Stimulated activated CD8-positive, alpha-beta memory T cell treated with anti-CD3 and anti-CD28 coated beads, Interleukin-2, amount 100 ng/mL, for 48 hours (primary cell): ENCODE data around the gene CENPP.
"Not testable (repeated sequence)": the region's sequence is repeated elsewhere in the genome, so short reads cannot be mapped to it uniquely, and the experiment has no call there.

ENCODE experiments used
- DNase-seq, 2 donors: peaks; one replicate each; pipeline ENCODE4 v3.0.0-alpha.2; 2020; ENCODE audit warnings: low read depth in 2 of 2

CENPP gene

DNA sequence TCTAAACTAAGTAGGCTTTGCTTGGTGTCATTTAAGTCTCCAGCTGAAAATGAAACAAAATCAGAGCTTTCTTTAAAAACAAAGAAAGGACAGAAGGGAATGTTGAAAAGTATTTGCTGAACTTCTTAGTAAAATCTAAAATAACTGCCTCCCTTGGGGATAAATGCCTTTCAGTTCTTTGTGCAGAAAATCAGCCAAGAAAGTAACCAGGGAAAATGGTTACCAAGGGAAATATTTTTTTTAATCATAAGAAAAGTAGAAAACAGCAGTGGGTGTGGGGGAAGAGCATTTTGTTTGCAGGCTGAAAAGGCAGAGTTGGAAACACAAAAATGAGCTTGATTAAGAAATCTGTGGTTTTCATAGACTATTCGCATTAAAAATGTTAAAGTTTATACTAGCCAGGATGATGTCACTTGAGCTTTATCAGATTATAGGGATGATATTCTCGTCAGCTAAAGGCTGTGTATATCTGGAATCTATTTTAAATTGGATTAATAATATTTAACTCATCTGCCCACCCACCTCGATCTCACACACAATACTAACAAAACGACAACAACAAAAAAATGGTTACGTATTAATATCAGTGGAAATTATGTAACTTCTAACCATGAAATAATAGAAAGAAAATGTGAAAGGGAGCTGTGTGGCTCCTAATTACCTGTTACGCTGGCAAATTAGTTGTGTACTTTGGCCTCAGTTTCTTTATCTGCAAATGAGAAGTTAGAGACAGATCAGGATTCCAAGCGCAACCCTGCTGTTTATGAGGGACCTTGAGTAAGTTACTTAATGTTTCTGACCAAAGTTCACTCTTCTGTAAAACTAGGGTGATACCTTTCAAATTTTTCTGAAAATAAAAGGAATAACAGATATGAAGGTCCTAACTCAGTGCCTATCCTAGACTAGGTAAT lies 210.4 kb downstream of the CENPP start, which contains the start of gene ECM2:
ECM2 (minus strand) TSS at position 51 of the 911 bp plus-strand sequence. CDS start 13,124 bp downstream, outside the sequence.
- DNase-seq = no peak

DNA sequence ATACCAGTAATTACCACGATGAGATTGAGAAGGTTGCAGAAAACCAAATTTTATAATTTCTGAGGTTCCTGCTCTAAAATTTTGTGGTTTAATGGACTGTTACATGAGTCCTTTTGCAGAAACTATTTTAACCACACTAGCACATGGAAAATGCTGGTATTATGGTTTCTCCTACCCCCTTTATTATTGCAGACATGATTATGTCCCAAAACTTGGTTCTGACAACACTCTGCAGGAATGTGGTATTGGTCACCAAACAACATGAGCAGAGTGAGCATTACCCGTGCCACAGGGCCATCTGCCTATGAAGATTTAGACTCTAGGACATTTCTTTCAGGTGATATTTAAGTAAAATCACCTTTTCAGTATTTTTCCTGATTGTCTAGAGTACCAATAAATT lies 212.8 kb downstream of the CENPP start:
- no peak for DNase-seq

DNA sequence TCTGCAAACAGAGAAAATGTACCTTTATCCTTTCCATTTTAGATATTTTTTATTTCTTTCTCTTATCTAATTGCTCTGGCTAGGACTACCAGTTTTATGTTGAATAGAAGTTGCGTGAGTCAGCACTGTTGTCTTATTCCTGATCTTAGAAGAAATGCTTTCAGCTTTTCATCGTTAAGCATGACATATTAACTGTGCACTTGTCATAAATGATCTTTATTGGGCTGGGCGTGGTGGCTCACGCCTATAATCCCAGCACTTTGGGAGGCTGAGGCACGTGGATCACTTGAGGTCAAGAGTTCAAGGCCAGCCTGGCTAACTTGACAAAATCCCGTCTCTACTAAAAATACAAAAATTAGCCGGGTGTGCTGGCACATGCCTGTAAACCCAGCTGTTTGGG lies 218.2 kb downstream of the CENPP start:
- DNase-seq = no peak

DNA sequence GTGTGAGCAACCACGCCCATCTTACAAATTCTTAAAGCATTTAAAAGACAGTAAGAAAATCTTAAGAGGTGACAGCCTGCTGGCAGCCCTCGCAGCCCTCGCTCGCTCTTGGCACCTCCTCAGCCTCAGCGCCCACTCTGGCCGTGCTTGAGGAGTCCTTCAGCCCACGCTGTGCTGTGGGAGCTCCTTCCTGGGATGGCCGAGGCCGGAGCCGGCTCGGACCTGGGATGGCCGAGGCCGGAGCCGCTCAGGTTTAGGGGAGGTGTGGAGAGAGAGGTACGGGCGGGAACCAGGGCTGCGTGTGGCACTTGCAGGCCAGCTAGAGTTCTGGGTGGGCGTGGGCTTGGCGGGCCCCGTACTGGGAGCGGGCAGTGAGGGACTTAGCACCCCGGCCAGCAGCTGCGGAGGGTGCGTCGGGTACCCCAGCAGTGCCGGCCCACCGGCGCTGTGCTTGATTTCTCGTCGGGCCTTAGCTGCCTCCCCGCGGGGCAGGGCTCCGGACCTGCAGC lies 219.3 kb downstream of the CENPP start:
- DNase-seq = no peak

DNA sequence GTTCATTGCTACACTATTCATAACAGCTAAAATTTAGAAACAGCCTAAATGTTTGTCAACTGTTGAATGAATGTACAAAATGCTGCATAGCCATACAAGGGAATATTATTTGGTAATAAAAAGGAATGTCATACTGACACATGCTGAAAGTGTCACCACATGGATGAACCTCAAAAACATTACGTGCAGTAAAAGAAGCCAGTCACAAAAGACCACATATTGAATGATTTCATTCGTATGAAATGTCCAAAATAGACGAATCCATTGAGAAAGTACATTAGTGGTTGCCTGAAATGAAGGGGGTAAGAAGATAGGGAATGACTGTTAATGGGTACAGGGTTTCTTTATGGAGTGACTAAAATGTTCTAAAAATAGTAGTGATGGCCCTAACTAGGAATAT lies 221.6 kb downstream of the CENPP start:
- DNase-seq = no peak

DNA sequence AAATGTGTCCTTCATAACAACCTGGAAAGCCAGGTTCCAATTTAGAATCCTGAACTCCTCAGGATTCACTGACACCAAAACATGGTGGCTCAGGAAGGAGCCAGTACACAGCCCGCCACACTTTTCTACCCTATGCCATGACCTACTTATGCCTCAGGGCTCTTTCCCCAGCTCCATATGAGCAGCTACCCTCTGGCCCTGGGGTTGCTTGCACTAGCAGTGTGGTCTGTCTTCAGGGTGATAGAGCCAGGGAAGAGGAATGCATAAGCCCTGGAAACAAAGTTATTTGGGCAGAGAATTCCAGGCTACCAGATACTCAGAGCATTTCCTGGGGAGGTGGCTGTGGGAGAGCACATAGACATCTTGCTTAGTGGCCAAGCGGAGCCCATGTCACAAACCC lies 225.0 kb downstream of the CENPP start:
- DNase-seq = no peak

DNA sequence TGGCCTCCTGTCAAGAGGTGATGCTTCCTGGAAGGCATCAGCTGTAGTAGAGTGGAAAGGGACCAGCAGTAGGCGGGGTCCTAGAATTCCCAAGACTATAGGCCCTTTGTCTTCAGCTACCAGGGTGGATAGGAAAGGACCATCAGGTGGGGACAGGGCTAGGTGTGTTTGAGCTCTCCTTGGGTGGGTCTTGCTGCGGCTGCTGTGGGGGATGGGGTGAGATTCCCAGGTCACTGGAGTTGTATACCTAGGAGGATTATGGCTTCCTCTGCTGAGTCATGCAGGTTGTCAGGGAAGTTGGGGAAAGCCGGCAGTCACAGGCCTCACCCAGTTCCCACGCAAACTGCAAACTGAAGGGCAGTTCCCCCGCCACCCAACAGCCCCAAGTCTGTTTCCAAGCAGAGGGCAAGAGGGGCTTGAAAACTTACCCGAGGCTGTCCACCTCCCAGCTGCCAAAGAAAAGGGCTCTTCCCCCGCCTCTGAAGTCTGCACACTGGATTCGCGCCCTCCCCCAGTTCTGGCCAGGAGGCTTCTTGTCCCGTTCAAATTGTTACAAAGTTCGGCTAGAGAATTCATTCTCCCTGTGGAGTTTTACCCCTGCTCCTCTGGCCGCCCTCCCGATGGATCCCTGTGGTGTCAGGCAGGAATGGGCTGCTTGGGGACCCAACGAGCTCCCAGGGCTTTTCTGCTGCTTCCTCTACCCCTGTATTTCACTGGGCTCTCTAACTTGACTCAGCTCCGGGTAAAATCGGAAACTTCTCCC lies 233.0 kb downstream of the CENPP start:
- DNase-seq = no peak

DNA sequence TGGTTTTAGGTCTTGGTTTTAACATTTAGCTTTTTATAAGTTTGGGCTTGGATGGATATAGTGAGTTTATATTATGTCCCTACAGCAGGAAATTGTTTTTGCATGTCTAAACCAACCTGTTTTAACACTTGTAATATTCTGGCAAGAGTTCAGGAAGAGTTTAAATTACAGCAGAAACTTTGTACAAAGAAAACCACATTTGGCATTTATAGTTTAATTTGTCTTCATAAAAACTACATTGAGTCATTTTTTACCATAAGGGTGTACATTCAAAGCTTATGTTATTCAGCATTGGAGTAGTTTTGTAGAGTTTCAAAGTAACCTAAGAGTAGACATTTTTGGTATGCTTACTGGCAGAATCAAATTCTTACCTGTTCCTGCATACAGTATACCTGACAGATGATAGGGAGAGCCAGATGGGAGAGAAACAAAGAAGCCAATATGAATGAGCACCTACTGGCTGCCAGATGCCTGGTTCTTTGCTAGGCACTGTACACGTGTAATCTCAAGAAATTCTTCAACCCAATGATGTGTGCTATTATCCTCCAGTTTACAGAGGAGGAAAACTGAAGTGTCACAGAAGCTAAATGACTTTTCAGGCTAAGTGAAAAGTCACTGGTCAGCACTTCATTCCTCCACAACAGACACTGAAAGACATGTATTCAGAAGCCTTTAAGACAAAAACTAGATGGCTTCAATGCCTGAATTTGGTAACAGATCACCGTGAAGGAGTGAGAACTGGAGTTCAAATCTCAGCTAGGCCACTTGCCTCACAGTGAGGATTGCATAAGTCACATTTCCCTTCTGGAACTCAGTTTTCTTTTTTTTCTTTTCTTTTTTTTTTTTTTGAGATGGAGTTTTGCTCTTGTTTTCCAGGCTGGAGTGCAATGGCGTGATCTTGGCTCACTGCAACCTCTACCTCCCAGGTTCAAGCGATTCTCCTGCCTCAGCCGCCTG lies 235.9 kb downstream of the CENPP start:
- DNase-seq = no peak

DNA sequence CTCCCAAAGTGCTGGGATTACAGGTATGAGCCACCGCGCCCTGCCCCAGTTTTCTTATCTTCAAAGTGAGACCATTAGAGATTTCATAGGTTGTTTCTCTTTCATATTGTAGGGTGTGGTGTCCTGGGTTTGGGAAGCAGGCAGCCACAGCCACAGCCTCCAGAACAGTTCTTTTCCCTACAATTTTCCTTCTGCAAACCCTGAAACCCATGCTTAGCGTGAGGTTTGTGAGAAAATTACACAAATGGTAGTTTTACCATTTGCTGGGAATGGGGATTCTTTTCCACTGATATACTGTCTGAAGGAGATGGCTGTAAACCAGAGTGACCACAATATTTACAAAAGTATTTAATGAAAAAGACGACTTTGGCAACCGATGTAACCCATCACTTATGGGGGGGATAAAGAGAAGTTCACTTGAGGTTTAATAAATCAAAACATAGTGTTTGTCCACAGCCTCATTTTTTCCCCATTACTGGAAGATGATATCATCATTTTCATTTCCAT lies 236.8 kb downstream of the CENPP start:
- DNase-seq = no peak

DNA sequence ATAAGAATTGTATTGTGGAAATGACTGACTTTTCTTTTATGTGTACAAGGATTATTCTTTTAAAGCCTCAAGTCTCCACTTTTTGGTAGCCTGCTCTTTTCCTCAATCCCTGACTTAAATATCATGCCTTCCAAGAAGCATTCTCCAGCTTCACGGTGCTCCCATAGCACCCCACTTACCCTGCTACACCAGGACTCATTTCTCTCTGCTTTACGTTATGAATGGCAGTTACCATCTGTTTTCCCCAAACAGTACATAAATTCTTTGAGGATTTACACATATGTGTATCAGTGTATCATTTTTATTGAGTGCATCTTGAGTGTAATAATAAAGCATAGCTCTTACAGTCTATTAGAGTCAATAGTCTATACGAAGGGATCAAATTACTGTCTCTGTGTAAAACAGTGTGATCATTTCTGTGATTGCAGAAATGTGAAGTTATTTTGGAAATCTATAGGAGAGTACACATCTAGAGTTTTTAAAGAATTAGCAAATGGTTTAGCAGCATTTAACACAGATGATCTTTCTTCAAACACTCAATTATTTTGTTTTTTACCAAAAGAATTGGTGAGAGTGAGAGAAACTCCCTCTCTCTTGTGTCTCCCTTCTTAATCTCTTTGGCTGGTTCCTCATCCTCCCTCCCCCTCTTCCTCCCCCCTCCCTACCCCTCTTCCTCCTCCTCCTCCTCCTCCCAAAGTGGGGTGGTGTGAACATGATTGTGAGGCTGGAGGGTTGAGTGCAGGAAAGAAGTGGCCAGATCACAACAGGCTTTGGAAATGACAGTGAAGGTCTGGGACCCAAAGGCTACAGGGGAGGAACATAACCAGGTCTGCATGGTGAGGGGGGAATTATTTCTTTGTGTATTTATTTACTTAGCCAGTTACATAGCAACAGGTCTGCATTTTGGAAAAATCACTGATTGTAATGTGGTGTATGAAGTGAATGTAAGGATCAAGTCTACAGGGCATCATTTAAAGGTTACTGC lies 237.7 kb downstream of the CENPP start:
- DNase-seq = no peak

DNA sequence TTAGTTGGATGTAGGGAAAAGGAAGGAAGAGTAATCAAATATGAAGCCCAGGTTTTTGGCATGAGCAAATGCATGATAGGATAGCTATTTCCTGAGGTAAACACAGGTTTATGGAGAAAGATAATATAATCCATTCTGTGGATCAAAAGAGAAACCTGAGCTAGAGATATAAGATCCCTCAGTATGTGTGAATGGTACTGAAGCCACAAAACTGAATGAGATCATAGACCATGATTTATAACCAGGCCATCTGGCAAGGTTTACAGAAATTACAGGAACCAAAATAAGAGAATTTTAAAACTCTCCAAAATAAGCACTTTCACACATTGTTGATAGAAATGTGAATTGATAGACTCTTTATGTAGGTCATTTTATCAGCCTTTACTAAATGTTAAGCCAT lies 238.8 kb downstream of the CENPP start:
- no peak for DNase-seq

DNA sequence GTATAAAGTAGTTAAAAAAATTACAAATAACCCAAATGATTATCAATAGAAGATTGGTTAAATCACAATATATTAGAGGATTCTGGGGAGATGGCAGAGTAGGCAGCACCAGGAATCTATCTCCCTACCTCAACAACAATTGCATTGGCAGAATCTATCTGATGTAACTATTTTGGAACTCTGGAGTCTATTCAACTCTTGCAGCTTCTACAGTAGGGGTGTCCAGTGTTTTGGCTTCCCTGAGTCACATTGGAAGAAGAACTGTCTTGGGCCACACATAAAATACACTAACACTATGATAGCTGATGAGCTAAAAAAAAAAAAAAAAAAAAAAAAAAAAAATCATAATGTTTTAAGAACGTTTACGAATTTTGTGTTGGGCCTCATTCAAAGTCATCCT lies 239.2 kb downstream of the CENPP start:
- no peak for DNase-seq

DNA sequence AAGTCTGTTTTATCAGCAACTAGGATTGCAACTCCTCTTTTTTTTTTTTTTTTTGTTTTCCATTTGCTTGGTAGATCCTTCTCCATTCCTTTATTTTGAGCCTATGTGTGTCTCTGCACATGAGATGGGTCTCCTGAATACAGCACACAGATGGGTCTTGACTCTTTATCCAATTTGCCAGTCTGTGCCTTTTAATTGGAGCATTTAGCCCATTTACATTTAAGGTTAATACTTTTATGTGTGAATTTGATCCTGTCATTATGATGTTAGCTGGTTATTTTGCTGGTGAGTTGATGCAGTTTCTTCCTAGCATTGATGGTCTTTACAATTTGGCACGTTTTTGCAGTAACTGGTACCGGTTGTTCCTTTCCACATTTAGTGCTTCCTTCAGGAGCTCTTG lies 246.1 kb downstream of the CENPP start:
- not testable (repeated sequence) for DNase-seq

DNA sequence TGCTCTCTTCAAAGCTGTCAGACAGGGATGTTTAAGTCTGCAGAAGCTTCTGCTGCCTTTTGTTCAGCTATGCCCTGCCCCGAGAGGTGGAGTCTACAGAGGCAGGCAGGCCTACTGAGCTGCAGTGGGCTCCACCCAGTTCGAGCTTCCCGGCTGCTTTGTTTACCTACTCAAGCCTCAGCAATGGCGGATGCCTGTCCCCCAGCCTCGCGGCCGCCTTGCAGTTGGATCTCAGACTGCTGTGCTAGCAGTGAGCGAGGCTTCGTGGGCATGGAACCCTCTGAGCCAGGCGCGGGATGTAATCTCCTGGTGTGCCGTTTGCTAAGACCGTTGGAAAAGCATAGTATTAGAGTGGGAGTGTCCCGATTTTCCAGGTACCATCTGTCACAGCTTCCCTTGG lies 247.9 kb downstream of the CENPP start:
- not testable (repeated sequence) for DNase-seq

DNA sequence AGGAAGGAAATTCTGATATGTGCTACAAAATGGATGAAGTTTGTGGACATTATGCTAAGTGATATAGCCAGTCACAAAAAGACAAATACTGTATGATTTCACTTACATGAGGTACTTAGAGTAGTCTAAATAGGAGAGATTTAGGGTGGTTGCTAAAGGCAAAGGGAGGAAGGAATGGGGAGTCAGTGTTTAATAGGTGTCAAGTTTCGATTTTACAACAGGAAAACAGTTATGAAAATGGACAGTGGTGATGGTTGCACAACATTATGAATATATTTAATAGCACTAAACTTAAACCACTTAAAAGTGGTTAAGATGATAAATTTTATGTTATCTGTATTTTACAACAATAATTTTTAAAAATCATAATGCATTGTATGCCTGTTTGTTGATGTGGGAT lies 250.4 kb downstream of the CENPP start:
- no peak for DNase-seq

DNA sequence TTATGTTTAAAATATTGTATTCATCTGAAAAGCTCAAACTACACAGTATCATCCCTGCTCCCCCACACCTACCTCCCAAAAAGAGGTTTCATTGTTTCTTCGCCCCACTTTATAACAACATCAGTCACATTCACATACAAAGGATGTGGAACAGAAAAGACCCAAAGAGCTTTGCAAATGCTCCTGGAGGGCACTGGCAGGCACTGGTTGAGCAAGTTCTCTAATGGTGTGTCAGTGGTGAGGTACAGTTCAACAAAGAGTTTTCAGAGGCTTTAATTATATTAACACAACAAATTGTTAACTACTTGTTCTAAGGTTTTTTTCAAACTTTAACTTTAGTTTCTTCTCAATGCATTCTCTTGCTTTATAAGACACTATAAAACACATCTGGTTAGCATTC lies 264.2 kb downstream of the CENPP start:
- no peak for DNase-seq

DNA sequence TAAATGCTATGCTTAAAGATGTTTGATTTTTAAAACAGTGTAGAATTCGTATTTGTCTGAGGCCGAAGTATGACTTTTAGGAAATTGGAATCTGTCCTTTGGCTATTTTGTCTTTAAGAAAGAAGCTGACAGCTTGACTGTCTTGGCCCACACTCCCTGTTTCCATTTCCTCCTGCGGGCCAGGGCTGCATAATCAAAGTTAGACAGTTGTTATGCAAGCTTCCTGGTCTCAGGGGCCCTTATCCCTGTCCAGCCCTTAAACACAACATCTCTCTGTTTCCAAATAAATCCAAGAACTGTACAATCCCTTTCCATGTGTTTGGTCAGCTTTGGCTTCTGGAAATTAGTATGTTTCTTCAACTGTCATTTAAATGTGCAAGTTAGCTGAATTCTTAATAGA lies 264.6 kb downstream of the CENPP start:
- DNase-seq = no peak

DNA sequence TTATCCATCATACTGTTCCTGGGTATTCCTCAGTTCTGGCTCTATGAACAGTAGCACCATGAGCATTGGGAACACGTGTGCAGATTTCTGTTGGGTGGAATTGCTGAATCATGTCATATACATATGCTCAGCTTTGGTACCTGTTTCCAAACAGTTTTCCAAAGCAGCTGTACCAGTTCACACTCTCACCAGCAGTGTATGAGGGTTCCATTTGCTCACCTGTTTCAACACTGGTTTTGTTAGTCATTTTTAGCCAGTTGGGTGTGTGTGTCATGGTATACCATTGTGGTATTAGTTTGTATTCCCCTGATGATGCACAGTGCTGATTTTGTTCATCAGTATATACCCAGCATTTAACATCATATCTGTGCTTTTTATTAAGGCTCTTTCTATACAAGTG lies 266.8 kb downstream of the CENPP start:
- DNase-seq = no peak

DNA sequence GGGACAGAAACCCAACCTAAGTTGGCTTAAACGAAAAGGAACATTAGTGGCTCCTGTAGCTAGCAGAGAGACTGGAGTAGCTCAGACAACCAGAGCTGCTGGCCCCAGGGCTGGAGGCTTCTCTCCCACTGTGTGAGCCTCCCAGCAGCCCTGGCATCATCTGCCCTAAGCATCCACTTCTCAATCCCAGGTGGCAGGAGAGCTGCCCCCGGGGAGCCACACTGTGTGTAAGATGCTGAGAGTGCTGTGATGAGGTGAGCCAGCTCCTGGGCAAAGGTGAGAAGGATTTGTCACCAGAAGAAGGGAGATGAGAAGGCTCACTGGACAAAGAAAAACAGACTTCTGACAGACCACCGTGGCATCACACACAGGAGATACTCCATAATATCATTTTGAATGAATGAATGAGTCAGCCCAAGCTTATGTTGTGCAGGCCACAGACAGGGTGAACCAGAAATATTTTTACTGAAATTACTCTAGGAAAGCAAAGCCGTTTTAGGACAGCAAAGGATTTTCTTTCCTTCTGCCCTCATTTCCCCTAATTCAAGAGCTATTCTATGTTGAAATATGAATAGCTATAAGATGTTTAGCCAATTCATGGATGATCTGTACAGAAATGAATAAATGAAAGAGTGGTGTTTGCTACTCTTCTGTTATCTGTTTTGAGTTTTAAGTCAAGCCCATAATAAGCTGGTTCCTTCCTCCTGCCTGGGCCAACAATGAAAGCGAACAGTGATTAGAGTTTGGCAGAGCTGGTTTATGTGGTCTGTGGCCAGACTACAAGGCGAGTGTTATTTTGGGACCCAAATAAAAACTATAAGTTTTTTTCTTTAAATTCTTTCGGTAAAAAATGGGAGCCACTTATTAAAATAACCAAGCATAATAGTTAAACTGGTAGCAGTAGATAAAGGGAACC lies 267.5 kb downstream of the CENPP start:
- DNase-seq = no peak
